ENCODE measurements around the gene MAGI2. TPM values are rescaled to one million over a fixed set of nuclear protein-coding genes. Genes with fewer than 3 reads are reported as not detected.

MAGI2 gene
- total RNA-seq, 1 experiment from 2014 or later, result 6.2 TPM

GRCh38 chr7:78400038-78400437, 1053.4 kb downstream of the MAGI2 start:
- DNase-seq, result no peak
- no peaks in the 10 kb centered on the region for H3K36me3 ChIP-seq (replicated peaks; ENCODE audit: control insufficient read depth, insufficient read depth, low read length)
- H3K4me3 ChIP-seq (ENCODE audit: insufficient read depth, low read depth, low read length), result no peak overlapping the region
- no peaks in the 10 kb centered on the region for H3K27me3 ChIP-seq (ENCODE audit: control insufficient read depth, insufficient read depth, low read length)

GRCh38 chr7:78399033-78399769, 1054.3 kb downstream of the MAGI2 start:
- Histone ChIP-seq H3K4me3 (ENCODE audit: insufficient read depth, low read depth, low read length) (no peak overlapping the region), H3K36me3 (replicated peaks; ENCODE audit: control insufficient read depth, insufficient read depth, low read length) (no peaks in the 10 kb centered on the region), H3K27me3 (ENCODE audit: control insufficient read depth, insufficient read depth, low read length) (no peaks in the 10 kb centered on the region)
- DNase-seq, result no peak

- DNase-seq, result no peak
- Histone ChIP-seq H3K27me3 (ENCODE audit: control insufficient read depth, insufficient read depth, low read length) (no peaks in the 10 kb centered on the region), H3K4me3 (ENCODE audit: insufficient read depth, low read depth, low read length) (no peak overlapping the region), H3K36me3 (replicated peaks; ENCODE audit: control insufficient read depth, insufficient read depth, low read length) (no peaks in the 10 kb centered on the region)
Observed at GRCh38 chr7:78398576-78398975, 1054.9 kb downstream of the MAGI2 start.

- Histone ChIP-seq H3K36me3 (replicated peaks; ENCODE audit: control insufficient read depth, insufficient read depth, low read length) (no peaks in the 10 kb centered on the region), H3K27me3 (ENCODE audit: control insufficient read depth, insufficient read depth, low read length) (no peaks in the 10 kb centered on the region), H3K4me3 (ENCODE audit: insufficient read depth, low read depth, low read length) (no peak overlapping the region)
- DNase-seq, result no peak
Observed at GRCh38 chr7:78398081-78398480, 1055.4 kb downstream of the MAGI2 start.

- H3K27me3 ChIP-seq (ENCODE audit: control insufficient read depth, insufficient read depth, low read length), result no peaks in the 10 kb centered on the region
Observed at GRCh38 chr7:78396210-78396609, 1057.3 kb downstream of the MAGI2 start.

GRCh38 chr7:78395298-78396036, 1058.0 kb downstream of the MAGI2 start:
- DNase-seq, result no peak
- Histone ChIP-seq H3K36me3 (replicated peaks; ENCODE audit: control insufficient read depth, insufficient read depth, low read length) (no peaks in the 10 kb centered on the region), H3K27me3 (ENCODE audit: control insufficient read depth, insufficient read depth, low read length) (no peaks in the 10 kb centered on the region), H3K4me3 (ENCODE audit: insufficient read depth, low read depth, low read length) (no peak overlapping the region)

More at GRCh38 chr7:78396210-78396609, 1057.3 kb downstream of the MAGI2 start:
- Histone ChIP-seq H3K4me3 (ENCODE audit: insufficient read depth, low read depth, low read length) (no peak overlapping the region), H3K36me3 (replicated peaks; ENCODE audit: control insufficient read depth, insufficient read depth, low read length) (no peaks in the 10 kb centered on the region)
- DNase-seq, result no peak

- no peak for DNase-seq
- no peaks in the 10 kb centered on the region for H3K36me3 ChIP-seq (replicated peaks; ENCODE audit: control insufficient read depth, insufficient read depth, low read length)
- no peaks in the 10 kb centered on the region for H3K27me3 ChIP-seq (ENCODE audit: control insufficient read depth, insufficient read depth, low read length)
- H3K4me3 ChIP-seq (ENCODE audit: insufficient read depth, low read depth, low read length), result no peak overlapping the region
Observed at GRCh38 chr7:78389022-78389421, 1064.4 kb downstream of the MAGI2 start.

- Histone ChIP-seq H3K36me3 (replicated peaks; ENCODE audit: control insufficient read depth, insufficient read depth, low read length) (no peaks in the 10 kb centered on the region), H3K27me3 (ENCODE audit: control insufficient read depth, insufficient read depth, low read length) (no peaks in the 10 kb centered on the region), H3K4me3 (ENCODE audit: insufficient read depth, low read depth, low read length) (no peak overlapping the region)
- DNase-seq, result no peak
Observed at GRCh38 chr7:78386520-78386919, 1066.9 kb downstream of the MAGI2 start.

- no peak for DNase-seq
- H3K27me3 ChIP-seq (ENCODE audit: control insufficient read depth, insufficient read depth, low read length), result no peaks in the 10 kb centered on the region
- H3K4me3 ChIP-seq (ENCODE audit: insufficient read depth, low read depth, low read length), result no peak overlapping the region
- no peaks in the 10 kb centered on the region for H3K36me3 ChIP-seq (replicated peaks; ENCODE audit: control insufficient read depth, insufficient read depth, low read length)
Observed at GRCh38 chr7:78383096-78383880, 1070.2 kb downstream of the MAGI2 start.

GRCh38 chr7:78379148-78379547, 1074.3 kb downstream of the MAGI2 start:
- Histone ChIP-seq H3K36me3 (replicated peaks; ENCODE audit: control insufficient read depth, insufficient read depth, low read length) (no peaks in the 10 kb centered on the region), H3K27me3 (ENCODE audit: control insufficient read depth, insufficient read depth, low read length) (no peaks in the 10 kb centered on the region), H3K4me3 (ENCODE audit: insufficient read depth, low read depth, low read length) (no peak overlapping the region)
- no peak for DNase-seq

GRCh38 chr7:78377532-78377931, 1075.9 kb downstream of the MAGI2 start:
- H3K36me3 ChIP-seq (replicated peaks; ENCODE audit: control insufficient read depth, insufficient read depth, low read length), result no peaks in the 10 kb centered on the region
- H3K27me3 ChIP-seq (ENCODE audit: control insufficient read depth, insufficient read depth, low read length), result no peaks in the 10 kb centered on the region
- DNase-seq, result no peak
- no peak overlapping the region for H3K4me3 ChIP-seq (ENCODE audit: insufficient read depth, low read depth, low read length)

GRCh38 chr7:78370936-78371335, 1082.5 kb downstream of the MAGI2 start:
- no peak for DNase-seq
- H3K4me3 ChIP-seq (ENCODE audit: insufficient read depth, low read depth, low read length), result no peak overlapping the region
- H3K27me3 ChIP-seq (ENCODE audit: control insufficient read depth, insufficient read depth, low read length), result no peaks in the 10 kb centered on the region
- H3K36me3 ChIP-seq (replicated peaks; ENCODE audit: control insufficient read depth, insufficient read depth, low read length), result no peaks in the 10 kb centered on the region

- no peaks in the 10 kb centered on the region for H3K27me3 ChIP-seq (ENCODE audit: control insufficient read depth, insufficient read depth, low read length)
- no peaks in the 10 kb centered on the region for H3K36me3 ChIP-seq (replicated peaks; ENCODE audit: control insufficient read depth, insufficient read depth, low read length)
- no peak for DNase-seq
- H3K4me3 ChIP-seq (ENCODE audit: insufficient read depth, low read depth, low read length), result no peak overlapping the region
Observed at GRCh38 chr7:78368771-78369170, 1084.7 kb downstream of the MAGI2 start.

GRCh38 chr7:78367280-78367773, 1086.1 kb downstream of the MAGI2 start:
- H3K27me3 ChIP-seq (ENCODE audit: control insufficient read depth, insufficient read depth, low read length), result no peaks in the 10 kb centered on the region
- H3K4me3 ChIP-seq (ENCODE audit: insufficient read depth, low read depth, low read length), result no peak overlapping the region
- DNase-seq, result no peak
- H3K36me3 ChIP-seq (replicated peaks; ENCODE audit: control insufficient read depth, insufficient read depth, low read length), result no peaks in the 10 kb centered on the region
